T-helper 1 cell (primary cell): ENCODE results near the gene PLCL2.

Experiments
- DNase-seq, 5 donors: peaks; one replicate each; pipeline ENCODE4 v3.0.0-alpha.2; 2012 to 2020

Gene PLCL2

DNA sequence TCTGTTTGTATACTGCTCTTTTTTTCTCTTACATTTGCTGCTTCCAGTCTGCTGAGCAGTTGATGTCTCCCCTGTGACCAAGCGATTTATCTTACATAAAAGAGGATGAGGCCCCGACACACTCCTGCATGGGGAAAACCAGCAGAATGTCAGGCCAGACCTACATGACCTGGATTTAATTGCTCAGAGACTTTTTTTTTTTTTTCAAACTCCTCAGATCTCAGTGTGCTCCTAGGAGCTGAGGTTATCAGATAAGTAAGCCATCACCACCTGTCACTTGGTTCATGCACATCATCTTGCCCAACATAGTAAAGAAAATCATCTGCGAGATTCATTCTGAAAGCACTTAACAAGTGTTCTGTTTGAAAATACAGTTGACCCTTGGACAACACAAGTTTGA, 163.1 kb downstream of the PLCL2 start:
- DNase-seq, result no peak

DNA sequence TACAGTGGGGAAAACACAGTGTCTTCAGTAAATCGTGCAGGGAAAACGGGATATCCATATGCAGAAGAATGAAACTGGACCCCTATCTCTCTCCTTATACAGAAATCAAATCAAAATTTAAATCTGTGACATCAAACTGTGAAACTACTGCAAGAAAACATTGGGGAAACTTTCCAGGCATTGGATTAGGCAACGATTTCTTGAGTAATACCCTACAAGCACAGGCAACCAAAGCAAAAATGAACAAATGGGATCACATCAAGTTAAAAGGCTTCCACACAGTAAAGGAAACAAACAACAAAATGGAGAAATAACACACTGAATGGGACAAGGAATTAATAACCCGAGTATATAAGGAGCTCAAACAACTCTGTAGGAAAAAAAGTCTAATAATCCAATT, 165.3 kb downstream of the PLCL2 start:
- no peak for DNase-seq

GRCh38 chr3:17050506-17050905, 165.8 kb downstream of the PLCL2 start:
- DNase-seq, result no peak

GRCh38 chr3:17052363-17052762, 167.6 kb downstream of the PLCL2 start:
- DNase-seq, result no peak

DNA sequence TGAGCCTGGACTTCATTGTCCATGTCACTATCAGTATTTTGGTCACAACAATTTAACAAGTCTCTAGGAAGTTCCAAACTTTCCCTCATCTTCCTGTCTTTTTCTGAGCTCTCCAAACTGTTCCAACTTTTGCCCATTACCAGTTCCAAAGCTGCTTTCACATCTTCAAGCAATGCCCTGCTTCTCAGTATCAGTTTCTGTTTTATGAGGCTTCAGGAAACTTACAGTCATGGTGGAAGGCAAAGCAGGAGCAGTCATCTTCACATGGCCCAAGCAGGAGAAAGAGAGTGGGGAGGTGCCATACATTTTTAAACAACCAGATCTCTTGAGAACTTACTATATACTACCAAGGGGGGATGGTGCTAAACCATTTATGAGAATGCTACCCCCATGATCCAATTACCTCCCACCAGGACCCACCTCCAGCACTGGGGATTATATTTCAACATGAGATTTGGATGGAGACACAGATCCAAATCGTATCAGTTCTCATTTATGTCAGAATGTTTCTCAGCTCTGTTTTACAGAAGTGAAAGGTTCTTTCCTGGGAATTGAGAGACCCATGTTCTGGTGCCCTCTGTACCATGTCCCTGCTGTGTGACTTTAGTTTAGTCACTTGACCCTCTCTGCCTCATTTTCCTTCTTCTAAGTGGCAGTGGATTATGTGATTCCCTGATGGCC, 169.7 kb downstream of the PLCL2 start:
- no peak for DNase-seq

DNA sequence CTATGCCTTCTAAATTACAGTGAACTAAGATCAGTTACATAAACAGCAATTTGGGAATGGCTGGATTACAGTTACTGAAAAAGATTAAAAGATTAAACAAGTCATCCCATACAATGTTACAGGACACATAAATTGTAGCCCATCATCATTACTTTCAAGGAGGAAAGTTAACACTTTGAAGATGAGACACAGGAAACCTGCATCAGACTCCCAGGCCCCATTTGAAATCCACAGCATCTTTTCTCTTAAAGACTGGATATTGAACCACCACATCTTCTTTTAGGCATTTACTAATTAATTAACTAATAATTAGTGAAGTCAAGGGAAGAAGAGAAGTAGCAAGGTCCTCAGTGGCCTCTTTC, 170.2 kb downstream of the PLCL2 start:
- no peak for DNase-seq

GRCh38 chr3:17055374-17056276, 170.9 kb downstream of the PLCL2 start:
- peak in 1 of 5 donors; percentile 49 for DNase-seq

GRCh38 chr3:17057321-17057720, 172.6 kb downstream of the PLCL2 start:
- no peak for DNase-seq

DNA sequence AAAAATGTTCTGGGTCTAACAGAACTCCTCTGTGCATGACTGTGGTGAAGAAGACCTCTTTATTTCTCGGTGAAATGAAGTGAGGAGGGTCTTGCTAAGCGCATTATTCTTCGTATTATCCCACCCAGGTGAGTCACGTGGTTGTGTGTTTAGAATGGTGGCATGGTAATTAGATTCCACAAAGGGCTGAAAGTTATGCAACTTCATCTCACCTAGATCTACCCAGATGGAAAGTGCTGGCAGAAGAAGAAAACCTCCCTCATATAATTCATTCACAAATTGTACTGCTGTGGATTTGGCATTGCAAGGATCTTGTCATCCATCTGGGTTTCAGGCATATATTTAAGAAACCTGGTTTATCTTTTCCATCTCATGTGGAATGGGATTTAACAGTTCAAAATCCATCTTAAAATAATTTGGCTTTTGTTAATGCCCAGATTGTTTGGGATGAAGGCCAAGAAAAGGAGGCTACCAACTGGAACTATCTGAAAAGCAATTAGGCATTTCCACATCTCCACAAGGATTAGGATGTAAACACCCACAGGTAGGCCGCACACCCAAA, 175.3 kb downstream of the PLCL2 start:
- DNase-seq, result no peak

GRCh38 chr3:17061005-17061404, 176.2 kb downstream of the PLCL2 start:
- no peak for DNase-seq

- DNase-seq, result no peak
These were observed 178.0 kb downstream of the PLCL2 start for GRCh38 chr3:17062736-17063135.

GRCh38 chr3:17063596-17063995, 178.8 kb downstream of the PLCL2 start:
- DNase-seq, result no peak

- DNase-seq, result no peak
These were observed 180.6 kb downstream of the PLCL2 start for GRCh38 chr3:17065315-17065714.

- no peak for DNase-seq
These were observed 181.1 kb downstream of the PLCL2 start for GRCh38 chr3:17065881-17066280.

DNA sequence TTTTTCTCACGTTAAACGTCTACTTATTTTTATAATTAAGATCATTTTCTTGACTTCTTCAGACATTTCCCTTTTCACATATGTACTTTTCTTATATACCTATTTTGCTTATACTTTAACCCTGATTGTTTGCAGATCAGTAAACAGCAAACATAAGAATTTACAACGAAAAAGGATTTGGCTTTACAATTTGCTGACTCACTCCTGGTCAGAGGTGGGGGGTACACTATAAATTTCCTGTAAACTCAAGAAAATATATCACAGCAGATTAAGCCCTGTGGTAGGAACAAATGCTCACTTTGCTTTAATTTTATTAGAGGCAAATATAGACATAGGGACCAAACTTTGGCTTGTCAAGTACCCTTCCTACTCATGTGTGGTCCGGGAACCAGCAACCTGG, 185.0 kb downstream of the PLCL2 start:
- no peak for DNase-seq

DNA sequence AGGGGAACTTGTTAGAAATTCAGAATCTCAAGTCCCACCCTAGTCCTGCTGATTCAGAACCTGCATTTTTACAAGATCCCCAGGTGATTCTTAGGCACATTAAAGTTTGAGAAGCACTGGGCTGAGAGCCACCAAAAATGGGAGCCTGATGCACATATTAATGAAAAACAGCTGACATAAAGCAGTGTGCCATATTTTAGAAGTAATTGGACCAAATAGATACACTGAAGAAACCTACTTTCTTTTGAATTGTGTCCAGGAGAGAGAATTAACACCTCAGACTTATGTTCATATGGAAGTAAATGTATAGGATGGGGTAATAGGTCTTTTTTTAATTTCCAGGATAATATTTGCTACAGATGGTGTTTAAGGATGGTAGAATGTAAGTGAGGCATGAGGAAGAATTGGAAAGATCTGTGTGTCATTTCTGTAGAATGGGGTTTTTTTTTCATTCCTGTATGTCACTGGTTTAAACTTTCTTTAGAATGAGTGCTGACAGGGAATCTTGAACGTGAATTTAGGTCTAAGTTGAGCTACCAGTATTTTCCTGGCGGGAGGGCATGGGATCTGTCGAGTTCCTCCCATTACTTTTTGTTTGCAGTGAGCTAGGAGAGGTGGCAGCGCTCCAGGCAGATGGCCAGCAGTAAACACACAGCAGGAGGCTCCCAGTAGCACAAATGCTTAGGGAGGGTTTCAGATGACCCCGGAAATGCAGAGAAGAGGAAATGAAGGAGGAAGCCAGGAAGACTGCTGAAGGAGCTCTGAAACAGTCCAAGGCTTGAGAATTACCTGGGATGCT, 185.6 kb downstream of the PLCL2 start:
- no peak for DNase-seq

- DNase-seq, result peak in 1 of 5 donors; percentile 49
These were observed 189.8 kb downstream of the PLCL2 start for GRCh38 chr3:17074559-17074958.

- DNase-seq, result no peak
These were observed 190.6 kb downstream of the PLCL2 start for GRCh38 chr3:17075358-17075757.

GRCh38 chr3:17075907-17076306, 191.2 kb downstream of the PLCL2 start:
- no peak for DNase-seq

DNA sequence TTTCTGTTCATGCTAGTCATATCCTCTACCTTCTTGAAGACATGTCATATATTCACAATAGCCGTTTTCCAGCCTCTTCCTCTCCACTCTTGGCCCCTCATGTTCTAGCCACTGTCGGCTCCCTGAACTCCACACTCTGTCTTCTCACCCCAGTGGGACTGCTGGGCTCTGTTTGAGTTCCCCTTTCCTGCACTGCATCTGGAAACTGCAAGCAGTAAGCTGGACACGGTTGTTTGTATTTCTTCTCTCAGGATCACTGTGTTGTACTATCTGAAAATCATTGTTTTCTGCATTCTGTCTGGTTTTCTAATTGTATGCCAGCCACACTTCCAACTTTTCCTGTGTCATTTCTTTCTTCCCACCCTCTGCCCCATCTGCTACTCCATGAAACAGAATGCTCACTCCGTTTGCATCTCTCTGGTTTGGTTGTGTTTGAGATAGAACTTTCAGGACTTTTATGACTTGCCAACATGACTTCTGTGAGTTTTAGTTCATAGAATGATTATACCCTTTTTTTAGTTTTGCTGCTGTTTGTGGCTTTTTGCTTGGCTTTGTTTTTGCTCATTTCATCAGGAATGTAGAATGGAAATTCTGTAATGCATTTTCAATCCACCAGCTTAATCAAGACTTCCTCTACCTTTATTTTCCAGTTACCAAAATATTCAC, 192.3 kb downstream of the PLCL2 start:
- DNase-seq, result no peak

DNA sequence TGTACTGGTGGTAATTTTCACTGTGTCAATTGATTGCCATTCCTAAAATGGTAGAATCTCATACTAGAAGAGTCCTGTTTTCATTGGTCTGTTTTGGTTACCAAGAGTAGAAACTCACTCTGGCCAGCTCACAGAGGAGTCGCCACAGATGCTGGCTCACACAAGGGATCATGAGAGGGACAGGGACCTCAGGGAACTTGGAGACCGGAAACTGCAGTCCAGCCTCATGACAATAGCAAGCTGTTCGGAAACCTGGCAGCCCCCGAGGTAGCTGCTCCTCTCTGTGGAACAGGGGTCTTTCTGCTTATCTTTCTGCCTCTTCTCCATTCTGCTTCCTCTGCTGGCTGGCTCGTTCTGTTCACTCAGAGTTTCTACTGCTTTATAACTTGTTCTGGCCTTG, 192.9 kb downstream of the PLCL2 start:
- no peak for DNase-seq

- no peak for DNase-seq
These were observed 194.2 kb downstream of the PLCL2 start for GRCh38 chr3:17078926-17079465.
